Stimulated activated CD4-positive, alpha-beta T cell treated with anti-CD3 and anti-CD28 coated beads, Interleukin-12 subunit alpha, Interleukin-12 subunit beta, amount 100 ng/mL, for 24 hours (primary cell): ENCODE measurements around the gene RERE.
"Not testable (repeated sequence)": the region's sequence is repeated elsewhere in the genome, so short reads cannot be mapped to it uniquely, and the experiment has no call there.

Experiments
- DNase-seq, 2 experiments: peaks; one replicate each; pipeline ENCODE4 v3.0.0-alpha.2; 2020; ENCODE audit warnings: low read depth in 2 of 2

Gene RERE

DNA sequence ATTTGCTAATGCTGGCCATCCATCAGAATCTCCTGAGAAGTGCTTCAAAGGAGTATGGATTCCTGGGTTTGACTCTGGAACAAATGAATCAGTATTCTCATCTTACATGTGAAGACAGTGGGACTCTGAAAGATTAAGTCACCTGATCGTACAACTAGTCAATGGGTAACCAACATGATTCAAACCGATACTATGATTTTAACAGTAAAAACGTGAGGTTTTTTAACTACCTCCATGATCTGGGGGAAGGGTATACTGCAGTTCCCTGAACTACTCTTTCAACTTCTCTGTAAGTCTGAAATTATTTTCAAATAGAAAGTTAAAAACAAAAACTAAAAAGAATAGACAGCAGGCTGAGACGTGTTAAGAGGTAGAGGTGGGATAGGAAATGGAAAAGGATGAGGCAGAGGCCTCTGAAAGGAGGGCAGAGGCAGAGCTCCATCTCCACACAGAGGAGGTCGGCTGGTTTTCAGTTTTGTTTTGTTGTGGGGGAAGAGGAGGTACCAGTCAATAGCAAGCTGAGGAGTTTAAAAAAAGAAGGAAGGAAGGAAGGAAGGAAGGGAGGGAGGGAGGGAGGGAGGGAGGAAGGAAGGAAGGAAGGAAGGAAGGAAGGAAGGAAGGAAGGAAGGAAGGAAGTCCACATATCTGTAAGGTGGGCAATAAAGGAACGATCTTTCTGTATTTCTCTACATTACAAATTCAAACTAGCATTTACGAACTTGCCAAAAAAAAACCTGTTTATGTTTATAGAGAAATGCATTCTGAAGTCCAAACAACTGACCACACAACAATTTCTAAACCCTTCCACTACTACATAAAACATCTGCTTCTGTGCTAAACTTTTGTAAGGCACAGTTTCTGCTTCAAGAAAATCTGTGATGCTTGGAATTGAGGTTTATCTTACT lies 213.1 kb downstream of the RERE start:
- peak in 1 of 2 experiments; percentile 25 for DNase-seq

GRCh38 chr1:8603220-8603616 lies 214.2 kb downstream of the RERE start:
- DNase-seq = no peak

DNA sequence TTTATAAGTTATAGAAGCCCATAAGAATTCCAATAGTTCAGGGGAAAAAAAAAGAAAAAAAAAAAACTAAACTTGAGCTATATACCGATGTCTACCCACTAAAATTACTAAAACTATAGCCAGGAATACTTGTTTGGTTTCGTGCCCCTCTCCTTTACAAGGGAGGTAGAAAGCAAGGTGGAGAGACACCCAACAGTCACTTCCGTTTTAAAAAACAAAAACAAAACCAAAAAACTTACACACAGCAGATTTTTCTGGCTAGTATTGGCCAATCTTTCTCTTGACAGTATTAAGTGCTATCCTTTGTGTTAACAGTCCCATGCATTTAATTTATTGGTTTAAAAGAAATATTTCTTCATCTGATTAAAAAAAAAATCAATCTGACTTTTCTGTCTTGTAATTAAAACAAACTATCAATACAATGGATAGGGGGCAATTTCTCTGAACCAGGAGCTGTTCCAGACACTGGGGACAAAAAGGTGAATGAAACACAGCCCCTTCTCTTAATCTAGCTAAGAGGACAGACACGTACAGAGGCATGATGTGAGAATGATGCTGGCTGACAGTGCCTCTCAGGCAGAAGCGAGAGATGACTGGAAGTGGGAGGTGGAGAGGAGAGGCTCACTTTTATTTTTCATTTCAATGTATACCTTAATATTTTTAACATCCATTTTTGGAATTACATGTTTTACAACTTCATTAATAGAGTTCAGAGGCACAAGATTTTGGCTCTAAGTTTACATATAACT lies 214.8 kb downstream of the RERE start:
- peak in 1 of 2 experiments; percentile 9 for DNase-seq

DNA sequence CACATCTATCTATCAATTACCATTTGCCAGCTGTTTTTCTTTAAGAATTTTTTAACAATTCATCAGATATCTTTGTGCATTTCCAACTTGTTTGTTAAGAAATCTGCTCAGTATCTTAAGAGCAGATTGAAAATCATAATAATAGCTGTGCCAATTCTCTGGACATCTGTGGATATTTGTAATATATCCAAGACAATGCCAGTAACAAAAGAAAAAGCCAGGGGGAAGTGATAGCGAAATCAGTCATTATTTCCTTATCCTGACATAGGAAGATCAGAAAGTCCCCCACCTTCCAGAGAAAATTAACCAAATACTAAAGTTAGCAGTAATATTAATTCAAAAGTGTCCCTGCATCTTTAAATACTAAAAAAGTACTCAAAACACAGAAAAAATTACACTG lies 217.1 kb downstream of the RERE start:
- no peak for DNase-seq

GRCh38 chr1:8599646-8600212 lies 217.7 kb downstream of the RERE start:
- DNase-seq = no peak

DNA sequence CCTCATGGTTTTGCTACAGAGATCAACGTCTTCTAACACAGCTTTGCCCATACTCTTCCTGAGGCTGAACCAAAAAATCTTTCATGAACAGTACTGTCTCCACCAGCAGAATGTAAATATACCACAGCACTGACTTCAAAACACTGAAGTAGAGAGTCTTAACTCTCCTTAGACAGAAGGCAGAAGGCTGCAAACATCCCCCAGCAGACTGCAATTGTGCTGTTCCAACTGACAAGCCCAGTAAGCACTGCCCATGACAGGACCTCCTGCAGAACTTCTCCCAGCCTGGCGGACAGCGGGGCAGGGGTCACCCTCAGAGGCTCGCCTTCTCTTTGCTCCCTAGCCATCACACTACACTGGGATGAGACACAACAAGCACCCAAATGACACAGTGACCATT lies 218.7 kb downstream of the RERE start:
- DNase-seq = no peak

DNA sequence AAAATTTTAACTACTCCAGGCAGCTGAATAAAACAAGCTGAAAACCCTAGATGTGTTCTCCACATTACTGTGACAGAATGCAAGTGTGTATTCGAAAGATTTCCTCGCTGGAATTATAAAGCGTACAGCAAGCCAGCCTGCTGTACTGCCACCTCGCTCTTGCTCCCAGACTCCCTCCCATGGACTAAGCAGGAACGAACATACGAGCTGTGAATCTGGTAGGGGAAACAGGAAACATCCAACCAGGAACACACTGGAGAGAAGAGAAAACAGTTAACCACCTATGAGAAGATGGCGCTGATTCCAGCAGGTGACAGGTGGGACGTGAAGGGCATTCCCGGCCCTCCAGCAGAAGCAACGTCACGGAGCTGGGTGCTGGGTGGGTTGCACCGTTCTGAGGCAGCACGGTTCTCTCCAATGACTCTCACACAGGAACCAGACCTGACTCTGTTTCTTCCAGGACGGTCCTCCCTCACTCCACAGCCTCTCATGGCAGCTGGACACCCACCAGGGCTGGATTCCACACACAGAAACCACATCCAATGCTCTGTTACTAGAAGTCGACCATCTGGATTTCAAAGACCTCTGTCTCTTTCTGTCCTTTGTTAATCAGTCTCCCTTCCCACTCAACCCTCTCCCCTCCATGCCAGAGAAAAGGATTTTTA lies 219.2 kb downstream of the RERE start:
- no peak for DNase-seq

DNA sequence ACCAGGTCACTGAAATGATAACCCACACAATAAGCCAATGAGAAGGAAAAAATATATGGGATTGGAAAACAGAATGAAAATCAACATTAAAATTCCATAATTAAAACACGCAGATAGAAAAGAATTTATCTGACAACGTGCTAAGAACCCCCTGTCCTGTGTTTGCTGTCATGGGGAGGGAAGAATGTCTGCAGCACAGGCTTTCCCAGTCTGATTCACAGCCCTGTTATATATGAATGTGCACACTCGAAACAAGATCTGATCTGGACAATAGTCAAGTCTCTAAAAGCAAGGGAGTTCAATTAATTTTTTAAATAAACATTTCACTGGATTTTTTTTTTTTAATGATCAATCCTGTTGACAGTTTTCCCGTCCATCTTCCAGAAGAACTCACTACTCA lies 220.0 kb downstream of the RERE start:
- no peak for DNase-seq

DNA sequence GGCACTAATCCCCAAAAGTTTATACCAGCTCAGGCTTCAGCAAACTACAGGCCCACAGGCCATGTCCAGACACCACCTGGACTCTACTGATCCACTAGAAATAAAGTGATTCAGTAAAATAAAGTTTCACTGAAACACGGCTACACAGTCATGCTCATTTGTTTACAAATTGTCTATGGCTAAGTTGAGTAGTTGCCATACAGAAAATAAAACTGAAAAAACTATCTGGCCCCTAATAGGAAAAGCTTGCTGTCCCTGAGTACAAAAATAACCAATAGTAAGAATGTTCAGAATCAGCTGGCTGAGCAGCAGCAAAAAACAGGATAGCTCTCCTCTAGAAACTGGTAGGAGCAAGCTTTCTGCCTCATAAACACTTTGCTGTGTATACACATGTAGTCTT lies 221.5 kb downstream of the RERE start:
- no peak for DNase-seq

- DNase-seq = no peak
Observed at GRCh38 chr1:8595332-8595731, 222.1 kb downstream of the RERE start.

DNA sequence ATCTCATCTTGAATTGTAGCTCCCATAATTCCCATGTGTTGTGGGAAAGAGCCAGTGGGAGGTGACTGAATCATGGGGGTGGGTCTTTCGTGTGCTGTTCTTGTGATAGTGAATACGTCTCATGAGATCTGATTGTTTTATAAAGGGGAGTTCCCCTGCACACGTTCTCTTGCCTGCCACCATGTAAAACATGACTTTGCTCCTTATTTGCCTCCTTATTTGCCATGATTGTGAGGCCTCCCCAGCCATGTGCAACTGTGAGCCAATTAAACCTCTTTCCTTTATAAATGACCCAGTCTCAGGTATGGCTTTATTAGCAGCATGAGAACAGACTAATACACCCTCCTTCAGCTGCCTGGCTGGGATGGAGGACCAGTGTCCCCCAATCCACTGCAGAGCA lies 224.1 kb downstream of the RERE start:
- DNase-seq = not testable (repeated sequence)

GRCh38 chr1:8591569-8591968 lies 225.9 kb downstream of the RERE start:
- no peak for DNase-seq

DNA sequence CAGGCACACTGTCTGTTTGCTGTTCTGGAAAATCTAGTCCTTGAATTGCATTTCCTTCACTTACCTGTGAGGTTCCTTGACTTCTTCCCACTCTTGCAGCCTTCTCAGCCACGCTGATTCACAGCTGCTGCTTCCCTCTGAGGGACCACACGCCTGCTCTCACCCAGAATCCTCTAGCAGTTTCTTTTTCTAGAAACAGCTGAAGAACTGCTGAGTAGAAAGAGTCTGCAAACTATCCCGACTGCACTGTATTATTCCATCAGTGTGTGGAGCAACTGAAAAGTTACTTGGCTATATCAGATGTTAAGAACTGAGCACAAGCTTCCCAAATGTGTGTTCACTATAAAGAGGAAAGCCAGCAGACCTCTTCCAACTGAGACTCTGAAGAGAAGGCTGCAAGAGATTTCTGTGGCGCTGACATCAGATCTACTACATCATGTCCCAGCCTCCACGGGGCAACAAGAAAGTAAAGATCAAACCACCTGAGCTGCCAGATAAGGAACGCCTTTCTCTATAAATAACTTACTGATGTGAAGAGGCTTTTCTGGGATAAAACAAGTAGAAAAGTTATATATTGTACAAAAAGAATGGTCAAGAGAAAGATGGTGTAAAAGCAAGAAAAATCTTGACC lies 226.6 kb downstream of the RERE start:
- no peak for DNase-seq

DNA sequence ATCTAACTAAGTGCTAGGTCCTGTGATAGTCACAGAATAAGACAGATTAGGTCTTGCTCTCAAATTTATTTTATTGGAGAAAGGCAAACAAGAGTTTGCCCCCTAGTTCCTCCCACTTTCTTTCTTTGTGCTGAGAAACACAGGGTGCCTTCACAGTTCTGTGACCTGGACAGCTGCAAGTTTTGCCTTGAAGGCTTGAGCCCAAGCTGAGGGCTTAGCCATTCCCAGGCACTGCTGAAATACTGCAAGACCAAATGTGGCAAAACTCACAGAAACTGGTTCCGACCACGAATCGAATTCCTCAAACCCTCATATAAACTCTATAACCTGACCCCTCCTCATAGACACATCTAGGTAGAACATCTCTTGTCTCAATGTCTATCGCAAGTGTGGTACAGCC lies 227.9 kb downstream of the RERE start:
- DNase-seq = no peak

DNA sequence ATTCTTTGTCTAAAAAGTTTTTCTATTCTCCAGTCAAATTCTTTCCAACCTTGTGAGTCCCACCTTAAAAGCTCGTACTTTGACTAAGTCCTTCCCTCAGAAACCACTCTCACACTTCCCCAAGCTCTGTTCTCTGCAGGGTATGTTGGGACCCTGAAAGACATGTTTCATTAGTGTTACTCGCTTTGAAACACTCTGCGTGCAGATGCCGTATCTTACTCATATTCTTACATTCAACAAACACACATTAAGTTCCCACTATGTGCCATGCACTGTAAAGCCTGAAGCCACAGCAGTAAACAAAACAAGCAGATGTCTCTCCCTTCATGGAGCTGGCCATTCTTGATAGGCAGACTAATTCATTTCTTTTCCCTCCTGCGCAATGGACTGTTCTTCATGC lies 229.7 kb downstream of the RERE start:
- no peak for DNase-seq

GRCh38 chr1:8586438-8586837 lies 231.0 kb downstream of the RERE start:
- DNase-seq = no peak

DNA sequence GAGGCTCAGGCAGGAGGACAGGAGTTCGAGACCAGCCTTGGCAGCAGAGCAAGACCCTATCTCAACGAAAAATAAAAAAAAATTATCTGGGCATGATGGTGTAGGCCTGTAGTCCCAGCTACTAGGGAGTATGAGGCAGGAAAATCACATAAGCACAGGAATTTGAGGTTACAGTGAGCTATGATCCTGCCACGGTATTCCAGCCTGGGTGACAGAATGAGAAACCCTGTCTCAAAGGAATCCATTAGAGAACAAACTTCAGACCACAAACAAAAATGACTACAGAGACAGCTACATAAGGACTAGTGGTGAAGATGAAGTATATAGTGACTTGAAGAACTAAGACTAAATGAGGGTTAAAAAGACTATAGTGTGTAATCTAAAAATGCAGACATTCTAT lies 233.1 kb downstream of the RERE start:
- no peak for DNase-seq

GRCh38 chr1:8583031-8583430 lies 234.4 kb downstream of the RERE start:
- DNase-seq = no peak

- no peak for DNase-seq
Observed at GRCh38 chr1:8580566-8580965, 236.9 kb downstream of the RERE start.

DNA sequence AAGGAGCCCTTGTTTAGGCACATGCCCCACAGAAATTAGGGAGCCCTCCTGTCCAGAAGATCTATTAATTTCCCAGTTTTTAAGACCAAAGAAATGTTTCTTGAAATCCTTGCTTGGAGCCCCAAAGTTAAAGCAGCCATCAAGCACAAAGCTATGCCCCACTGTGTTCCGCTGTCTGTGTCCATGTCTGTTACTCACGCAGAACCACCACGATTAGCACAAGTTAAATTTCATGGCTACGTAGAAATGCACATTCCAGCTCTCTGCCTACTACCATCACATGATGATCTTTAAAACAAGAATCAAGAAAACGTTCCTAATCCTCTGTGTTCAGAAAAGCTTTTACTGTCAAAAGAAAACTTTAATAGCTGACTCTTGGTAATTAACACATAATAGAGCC lies 238.5 kb downstream of the RERE start:
- DNase-seq = no peak

GRCh38 chr1:8578132-8578877 lies 239.1 kb downstream of the RERE start:
- DNase-seq = no peak
